ENCODE measurements around the gene TMPRSS7. TPM values are rescaled to one million over a fixed set of nuclear protein-coding genes. Genes with fewer than 3 reads are reported as not detected.

Gene TMPRSS7
- polyA plus RNA-seq, 1 donor (not counting 4 experiments of a cell fraction or from before 2014, with no cell fraction given), result 0.18 TPM

- Histone ChIP-seq H2AFZ (ENCODE audit: control insufficient read depth, low read length) (no peak overlapping the region), H3K36me3 (ENCODE audit: control insufficient read depth in 2 of 2, extremely low read depth in 1 of 2, insufficient read depth in 2 of 2, low read length in 2 of 2) (no peaks in the 10 kb centered on the region), H3K27me3 (ENCODE audit: control insufficient read depth, extremely low read depth, insufficient read depth, low read length) (no peaks in the 10 kb centered on the region), H3K27ac (ENCODE audit: control insufficient read depth, insufficient read depth, low read length) (no peak overlapping the region), H3K9me1 (ENCODE audit: control insufficient read depth, extremely low read depth, insufficient read depth, low read length) (no peaks in the 10 kb centered on the region), H3K9me3 (ENCODE audit: control insufficient read depth, low read depth, low read length) (no peaks in the 10 kb centered on the region), H3K9ac (ENCODE audit: control insufficient read depth, extremely low read depth, insufficient read depth, low read length) (no peak overlapping the region), H3K4me2 (ENCODE audit: control insufficient read depth, extremely low read depth, insufficient read depth, low read depth, low read length) (no peak overlapping the region), H4K20me1 (ENCODE audit: control insufficient read depth, extremely low read depth, insufficient read depth, low read length) (no peaks in the 10 kb centered on the region), H3K4me3 (ENCODE audit: control insufficient read depth in 2 of 3, extremely low read depth in 1 of 3, insufficient read depth in 2 of 3, low read depth in 1 of 3, low read length in 3 of 3) (no peak overlapping the region), H3K4me1 (ENCODE audit: control insufficient read depth, extremely low read depth, insufficient read depth, low read length) (peaks cover 4% of the 10 kb centered on the region), H3K79me2 (ENCODE audit: control insufficient read depth, insufficient read depth, low read length) (no peaks in the 10 kb centered on the region)
- no peak for FAIRE-seq
- dilution Hi-C loops (cut with MboI; ENCODE audit: extremely low pct_ligation_motif_present, low sequenced_read_pairs), result no loop called here
- TF ChIP-seq, protein P1, sequence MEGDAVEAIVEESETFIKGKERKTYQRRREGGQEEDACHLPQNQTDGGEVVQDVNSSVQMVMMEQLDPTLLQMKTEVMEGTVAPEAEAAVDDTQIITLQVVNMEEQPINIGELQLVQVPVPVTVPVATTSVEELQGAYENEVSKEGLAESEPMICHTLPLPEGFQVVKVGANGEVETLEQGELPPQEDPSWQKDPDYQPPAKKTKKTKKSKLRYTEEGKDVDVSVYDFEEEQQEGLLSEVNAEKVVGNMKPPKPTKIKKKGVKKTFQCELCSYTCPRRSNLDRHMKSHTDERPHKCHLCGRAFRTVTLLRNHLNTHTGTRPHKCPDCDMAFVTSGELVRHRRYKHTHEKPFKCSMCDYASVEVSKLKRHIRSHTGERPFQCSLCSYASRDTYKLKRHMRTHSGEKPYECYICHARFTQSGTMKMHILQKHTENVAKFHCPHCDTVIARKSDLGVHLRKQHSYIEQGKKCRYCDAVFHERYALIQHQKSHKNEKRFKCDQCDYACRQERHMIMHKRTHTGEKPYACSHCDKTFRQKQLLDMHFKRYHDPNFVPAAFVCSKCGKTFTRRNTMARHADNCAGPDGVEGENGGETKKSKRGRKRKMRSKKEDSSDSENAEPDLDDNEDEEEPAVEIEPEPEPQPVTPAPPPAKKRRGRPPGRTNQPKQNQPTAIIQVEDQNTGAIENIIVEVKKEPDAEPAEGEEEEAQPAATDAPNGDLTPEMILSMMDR (optimal IDR thresholded peaks at IDR 0.05 in 1 of 3, IDR thresholded peaks at IDR 0.05 in 1 of 3, conservative IDR thresholded peaks at IDR 0.05 in 1 of 3; ENCODE audit: extremely low read depth in 1 of 3, insufficient read depth in 2 of 3, low read length in 3 of 3), result no peak
- no peak for TF ChIP-seq EZH2 (IDR thresholded peaks at IDR 0.05; ENCODE audit: low read length)
- DNase-seq (ENCODE audit: low read depth, low spot score), result no peak
Observed at GRCh38 chr3:112048911-112049310, 14.4 kb downstream of the TMPRSS7 start.

DNA sequence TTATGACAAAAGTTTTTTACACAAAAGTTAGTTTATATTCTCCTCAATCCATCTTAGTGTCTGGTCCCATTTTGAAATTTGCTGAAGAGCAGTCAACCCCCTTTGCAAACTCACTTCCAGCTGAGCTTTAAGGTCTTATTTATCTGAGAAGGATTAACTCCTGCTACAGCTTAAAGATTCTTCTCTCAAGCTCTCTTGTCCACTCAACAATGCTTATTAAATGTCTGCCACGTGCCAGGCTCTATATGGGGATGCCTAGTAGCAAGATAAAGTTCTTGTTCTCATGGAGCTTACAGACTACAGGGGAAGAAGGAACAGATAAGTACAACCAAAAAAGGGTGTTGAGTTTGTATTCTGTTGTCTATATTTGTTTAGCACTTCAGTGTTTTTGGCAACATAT, 18.7 kb downstream of the TMPRSS7 start:
- peaks cover 2% of the 10 kb centered on the region for H3K4me1 ChIP-seq (ENCODE audit: control insufficient read depth, extremely low read depth, insufficient read depth, low read length)
- no peak overlapping the region for H3K27ac ChIP-seq (ENCODE audit: control insufficient read depth, insufficient read depth, low read length)
- TF ChIP-seq EZH2 (IDR thresholded peaks at IDR 0.05; ENCODE audit: low read length), result no peak
- TF ChIP-seq, protein P1 (optimal IDR thresholded peaks at IDR 0.05 in 1 of 3, IDR thresholded peaks at IDR 0.05 in 1 of 3, conservative IDR thresholded peaks at IDR 0.05 in 1 of 3; ENCODE audit: extremely low read depth in 1 of 3, insufficient read depth in 2 of 3, low read length in 3 of 3), result no peak
- dilution Hi-C loops (cut with MboI; ENCODE audit: extremely low pct_ligation_motif_present, low sequenced_read_pairs), result no loop called here
- no peaks in the 10 kb centered on the region for H3K27me3 ChIP-seq (ENCODE audit: control insufficient read depth, extremely low read depth, insufficient read depth, low read length)
- H3K4me3 ChIP-seq (ENCODE audit: control insufficient read depth in 2 of 3, extremely low read depth in 1 of 3, insufficient read depth in 2 of 3, low read depth in 1 of 3, low read length in 3 of 3), result no peak overlapping the region
- H2AFZ ChIP-seq (ENCODE audit: control insufficient read depth, low read length), result no peak overlapping the region
- H3K9me1 ChIP-seq (ENCODE audit: control insufficient read depth, extremely low read depth, insufficient read depth, low read length), result no peaks in the 10 kb centered on the region
- no peaks in the 10 kb centered on the region for H3K9me3 ChIP-seq (ENCODE audit: control insufficient read depth, low read depth, low read length)
- H3K4me2 ChIP-seq (ENCODE audit: control insufficient read depth, extremely low read depth, insufficient read depth, low read depth, low read length), result no peak overlapping the region
- no peak for DNase-seq (ENCODE audit: low read depth, low spot score)
- no peaks in the 10 kb centered on the region for H4K20me1 ChIP-seq (ENCODE audit: control insufficient read depth, extremely low read depth, insufficient read depth, low read length)
- H3K9ac ChIP-seq (ENCODE audit: control insufficient read depth, extremely low read depth, insufficient read depth, low read length), result no peak overlapping the region
- no peaks in the 10 kb centered on the region for H3K79me2 ChIP-seq (ENCODE audit: control insufficient read depth, insufficient read depth, low read length)
- no peak for FAIRE-seq
- H3K36me3 ChIP-seq (ENCODE audit: control insufficient read depth in 2 of 2, extremely low read depth in 1 of 2, insufficient read depth in 2 of 2, low read length in 2 of 2), result no peaks in the 10 kb centered on the region
